WI38 (cell line): Measurements from ENCODE around the gene SSH2.

Source experiments
- H3K4me3 ChIP-seq: 2 replicates; pipeline ENCODE4 v1.5.1; 2011; ENCODE audit warnings: low read depth, mild to moderate bottlenecking, control low read depth, low read length
- TF ChIP-seq, protein P1 (sequence below): IDR thresholded peaks from 2 replicates; pipeline ENCODE4 v1.5.1; 2012; ENCODE audit warnings: low read depth, mild to moderate bottlenecking, control low read depth, low read length

SSH2 gene

DNA sequence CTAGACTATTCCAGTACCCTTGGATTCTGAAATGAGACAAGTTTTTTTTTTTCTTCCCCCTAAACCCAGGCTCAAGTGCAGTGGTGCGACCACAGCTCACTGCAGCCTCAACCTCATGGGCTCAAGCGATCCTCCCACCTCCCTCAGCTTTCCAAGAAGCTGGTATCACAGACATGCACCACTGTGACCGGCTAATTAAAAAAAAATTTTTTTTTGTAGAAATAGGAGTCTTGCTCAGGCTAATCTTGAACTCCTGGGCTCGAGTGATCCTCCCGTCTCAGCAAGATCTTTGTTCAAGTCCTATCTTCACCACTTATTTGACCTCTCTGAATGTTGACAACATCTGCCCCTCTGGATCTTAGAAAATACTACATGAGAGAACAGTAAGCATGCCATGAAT lies 280.7 kb downstream of the SSH2 start:
- TF ChIP-seq, protein P1, sequence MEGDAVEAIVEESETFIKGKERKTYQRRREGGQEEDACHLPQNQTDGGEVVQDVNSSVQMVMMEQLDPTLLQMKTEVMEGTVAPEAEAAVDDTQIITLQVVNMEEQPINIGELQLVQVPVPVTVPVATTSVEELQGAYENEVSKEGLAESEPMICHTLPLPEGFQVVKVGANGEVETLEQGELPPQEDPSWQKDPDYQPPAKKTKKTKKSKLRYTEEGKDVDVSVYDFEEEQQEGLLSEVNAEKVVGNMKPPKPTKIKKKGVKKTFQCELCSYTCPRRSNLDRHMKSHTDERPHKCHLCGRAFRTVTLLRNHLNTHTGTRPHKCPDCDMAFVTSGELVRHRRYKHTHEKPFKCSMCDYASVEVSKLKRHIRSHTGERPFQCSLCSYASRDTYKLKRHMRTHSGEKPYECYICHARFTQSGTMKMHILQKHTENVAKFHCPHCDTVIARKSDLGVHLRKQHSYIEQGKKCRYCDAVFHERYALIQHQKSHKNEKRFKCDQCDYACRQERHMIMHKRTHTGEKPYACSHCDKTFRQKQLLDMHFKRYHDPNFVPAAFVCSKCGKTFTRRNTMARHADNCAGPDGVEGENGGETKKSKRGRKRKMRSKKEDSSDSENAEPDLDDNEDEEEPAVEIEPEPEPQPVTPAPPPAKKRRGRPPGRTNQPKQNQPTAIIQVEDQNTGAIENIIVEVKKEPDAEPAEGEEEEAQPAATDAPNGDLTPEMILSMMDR, result no peak
- H3K4me3 ChIP-seq, result no peak overlapping the region

DNA sequence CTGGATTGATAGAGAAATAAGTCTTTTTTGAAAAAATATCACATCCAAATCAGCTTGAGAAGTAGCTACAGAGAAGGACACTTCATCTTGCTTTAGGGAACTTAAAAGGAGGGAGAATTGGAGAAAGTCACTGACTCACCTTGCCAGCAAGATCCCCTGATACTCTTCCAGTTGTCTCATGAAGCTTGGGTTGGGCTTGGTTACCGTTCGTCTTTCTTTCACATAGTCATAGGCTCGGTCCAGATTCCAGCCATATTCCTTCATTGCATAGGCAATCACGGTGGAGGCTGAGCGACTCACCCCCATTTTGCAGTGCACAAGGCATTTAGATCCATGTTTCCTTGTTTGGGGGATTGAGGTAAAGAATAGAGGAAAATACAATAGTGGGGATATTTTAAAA lies 282.0 kb downstream of the SSH2 start:
- no peak overlapping the region for H3K4me3 ChIP-seq
- TF ChIP-seq, protein P1, result no peak

DNA sequence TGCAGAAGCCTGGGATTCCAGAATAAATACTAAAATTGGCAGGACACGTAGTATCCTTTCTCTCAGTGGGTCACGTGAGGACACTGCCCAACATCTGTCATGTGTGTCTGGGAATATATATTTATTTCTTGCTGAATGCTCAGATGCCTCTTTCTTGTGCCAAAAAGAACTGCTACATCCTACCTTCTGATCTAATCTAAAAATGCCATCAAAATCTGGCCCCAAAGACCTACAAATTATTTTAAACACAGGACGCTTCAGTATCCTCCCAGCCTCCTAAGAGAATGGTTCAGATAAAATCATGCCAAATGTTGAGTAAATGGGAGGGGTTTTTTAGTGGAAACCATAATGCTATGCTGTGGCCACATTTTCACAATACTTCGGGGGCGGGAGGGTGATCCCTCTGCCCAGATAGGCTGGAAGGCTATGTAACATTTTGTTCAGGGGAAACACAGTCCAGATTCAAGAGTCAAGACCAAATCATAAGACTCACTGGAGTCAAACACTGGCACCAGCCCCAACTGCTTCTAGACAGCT lies 284.4 kb downstream of the SSH2 start:
- TF ChIP-seq, protein P1, result no peak
- H3K4me3 ChIP-seq, result no peak overlapping the region

DNA sequence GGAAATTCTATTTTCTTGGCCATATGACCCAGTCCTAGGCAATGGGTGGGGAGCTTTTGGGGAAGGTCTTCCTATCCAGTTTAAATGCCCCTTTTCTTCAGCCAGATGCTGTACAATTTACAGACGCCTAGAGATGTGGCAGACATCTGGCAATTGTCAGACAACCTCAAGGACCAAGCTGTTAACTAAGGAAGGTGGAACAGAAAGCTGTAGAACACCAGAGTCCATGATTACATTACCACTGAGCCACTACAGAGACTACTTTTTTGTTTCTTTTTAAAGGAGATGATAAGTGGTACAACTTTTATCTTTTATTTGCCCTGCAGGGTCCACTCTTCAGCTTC lies 286.2 kb downstream of the SSH2 start:
- no peak overlapping the region for H3K4me3 ChIP-seq
- TF ChIP-seq, protein P1, result no peak

DNA sequence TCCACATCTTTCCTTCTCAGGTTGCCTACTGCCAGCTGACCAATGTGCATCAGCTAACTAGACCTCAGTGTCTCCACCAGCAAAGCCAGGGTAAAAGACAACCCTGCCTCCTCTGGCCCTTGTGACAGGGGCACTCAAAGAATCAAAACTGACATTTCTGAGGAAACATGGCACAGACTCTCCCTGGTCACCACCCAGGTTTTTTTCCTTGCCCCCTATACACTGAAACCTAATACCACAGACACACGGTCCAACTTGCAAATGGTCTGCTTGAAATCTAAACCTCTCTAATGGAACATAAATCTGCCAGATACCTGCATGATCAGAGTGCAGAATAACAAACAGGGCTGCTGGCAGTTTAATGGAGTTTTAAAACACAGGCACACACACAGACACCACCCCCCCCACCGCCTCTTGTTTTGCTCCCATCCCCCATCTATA lies 287.8 kb downstream of the SSH2 start:
- no peak overlapping the region for H3K4me3 ChIP-seq
- TF ChIP-seq, protein P1, result no peak

DNA sequence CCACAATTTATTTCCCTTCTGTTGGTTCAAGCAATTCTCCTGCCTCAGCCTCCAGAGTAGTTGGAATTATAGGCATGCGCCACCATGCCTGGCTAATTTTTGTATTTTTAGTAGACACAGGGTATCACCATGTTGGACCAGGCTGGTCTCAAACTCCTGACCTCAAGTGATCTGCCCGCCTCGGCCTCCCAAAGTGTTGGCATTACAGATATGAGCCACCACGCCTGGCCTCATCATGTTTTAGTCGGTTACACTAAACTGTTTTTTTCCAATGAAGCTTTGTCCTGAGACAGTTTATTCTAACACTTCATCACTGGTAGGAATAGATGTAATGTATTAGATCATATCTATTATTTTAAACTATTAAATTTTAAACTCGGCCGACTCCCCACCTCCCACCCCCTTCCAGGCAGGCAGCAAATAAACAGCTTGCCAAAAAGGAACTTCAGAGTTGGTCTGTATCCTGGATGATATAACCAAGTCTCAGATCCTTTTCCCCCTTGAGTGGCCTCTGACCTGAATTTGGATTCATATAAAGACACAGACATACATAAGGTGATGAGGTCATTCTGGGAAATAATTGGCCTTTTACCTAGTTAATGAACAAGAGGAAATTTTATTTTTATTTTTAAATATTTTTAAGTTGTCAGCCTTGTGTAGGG lies 288.9 kb downstream of the SSH2 start:
- TF ChIP-seq, protein P1, result no peak
- H3K4me3 ChIP-seq, result no peak overlapping the region

DNA sequence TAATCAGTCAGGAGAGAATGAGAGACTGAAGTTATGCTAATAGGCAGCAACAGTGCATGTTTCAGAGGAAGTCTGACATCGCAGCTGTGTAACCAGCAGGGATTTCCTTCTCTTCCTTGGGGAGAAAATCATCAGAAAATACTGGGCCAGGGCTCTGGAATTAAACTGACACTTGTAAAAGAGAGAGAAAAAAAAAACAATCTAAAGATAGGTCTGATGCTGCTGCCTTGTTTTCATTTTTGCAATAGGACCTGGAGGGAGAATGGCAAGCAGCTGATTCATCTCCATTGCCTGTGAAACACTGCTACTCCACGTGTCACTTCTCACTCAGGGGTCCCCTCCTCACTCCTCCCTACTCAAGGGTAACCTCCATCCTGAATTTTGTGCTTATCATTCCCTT lies 289.6 kb downstream of the SSH2 start:
- TF ChIP-seq, protein P1, result no peak
- no peak overlapping the region for H3K4me3 ChIP-seq
